Islet precursor cell (in vitro differentiated cells): ENCODE measurements around the gene TBXAS1.

Source experiments
- DNase-seq: peaks from one replicate; pipeline ENCODE4 v3.0.0-alpha.2; 2018

Gene TBXAS1

GRCh38 chr7:139984642-139985539, 155.8 kb downstream of the TBXAS1 start:
- DNase-seq: no peak

- no peak for DNase-seq
Observed at GRCh38 chr7:139985811-139986210, 156.7 kb downstream of the TBXAS1 start.

GRCh38 chr7:139987691-139988516, 158.8 kb downstream of the TBXAS1 start:
- no peak for DNase-seq

- DNase-seq: no peak
Observed at GRCh38 chr7:139989366-139990141, 160.5 kb downstream of the TBXAS1 start.

- no peak for DNase-seq
Observed at GRCh38 chr7:139990142-139990535, 161.1 kb downstream of the TBXAS1 start.

- DNase-seq: no peak
Observed at GRCh38 chr7:139990571-139991268, 161.7 kb downstream of the TBXAS1 start.

- no peak for DNase-seq
Observed at GRCh38 chr7:139991269-139991666, 162.2 kb downstream of the TBXAS1 start.

GRCh38 chr7:139991911-139992310, 162.8 kb downstream of the TBXAS1 start:
- no peak for DNase-seq

GRCh38 chr7:139992353-139993044, 163.4 kb downstream of the TBXAS1 start:
- DNase-seq: no peak

GRCh38 chr7:139993169-139993568, 164.1 kb downstream of the TBXAS1 start:
- DNase-seq: no peak

GRCh38 chr7:139993592-139993991, 164.5 kb downstream of the TBXAS1 start:
- DNase-seq: no peak

- no peak for DNase-seq
Observed at GRCh38 chr7:139994356-139994755, 165.3 kb downstream of the TBXAS1 start.

- DNase-seq: no peak
Observed at GRCh38 chr7:139995017-139995915, 166.2 kb downstream of the TBXAS1 start.

GRCh38 chr7:139998572-139998971, 169.5 kb downstream of the TBXAS1 start:
- no peak for DNase-seq

- no peak for DNase-seq
Observed at GRCh38 chr7:139999516-139999915, 170.5 kb downstream of the TBXAS1 start.

- DNase-seq: no peak
Observed at GRCh38 chr7:140000666-140001268, 171.7 kb downstream of the TBXAS1 start.

GRCh38 chr7:140003913-140004382, 174.9 kb downstream of the TBXAS1 start:
- DNase-seq: peak; percentile 71

- DNase-seq: no peak
Observed at GRCh38 chr7:140004672-140005071, 175.6 kb downstream of the TBXAS1 start.

GRCh38 chr7:140005341-140005740, 176.3 kb downstream of the TBXAS1 start:
- DNase-seq: no peak
